Stomach (tissue), 4 donors: ENCODE data around the gene CFTR.

Experiments used
- EP300 ChIP-seq: sonication (generic); formaldehyde crosslinking; IDR thresholded peaks from one replicate; pipeline ENCODE4 v1.6.1; 2017; ENCODE audit warnings: antibody characterized with exemption
- POLR2A ChIP-seq, 4 donors: fragments of 450-650 bp; IDR thresholded peaks; one replicate each; pipeline ENCODE4 v1.6.1; 2016; ENCODE audit warnings: antibody characterized with exemption in 4 of 4, control low read depth in 2 of 4, mild to moderate bottlenecking in 1 of 4, moderate library complexity in 1 of 4
- POLR2AphosphoS5 ChIP-seq, 3 donors: sonication (generic); formaldehyde crosslinking; IDR thresholded peaks; one replicate each; pipeline ENCODE4 v1.6.1; 2016; ENCODE audit warnings: antibody characterized with exemption in 3 of 3
- TF ChIP-seq, protein P1 (sequence below), 7 experiments: fragments of 450-650 bp in 4 of 7; fragments of 200-600 bp in 3 of 7; sonication (generic) in 3 of 7; IDR thresholded peaks; one replicate each; pipeline ENCODE4 v1.5.1; 2016 to 2019; ENCODE audit warnings: antibody characterized with exemption in 7 of 7, control low read depth in 2 of 7, mild to moderate bottlenecking in 1 of 7

DNA sequence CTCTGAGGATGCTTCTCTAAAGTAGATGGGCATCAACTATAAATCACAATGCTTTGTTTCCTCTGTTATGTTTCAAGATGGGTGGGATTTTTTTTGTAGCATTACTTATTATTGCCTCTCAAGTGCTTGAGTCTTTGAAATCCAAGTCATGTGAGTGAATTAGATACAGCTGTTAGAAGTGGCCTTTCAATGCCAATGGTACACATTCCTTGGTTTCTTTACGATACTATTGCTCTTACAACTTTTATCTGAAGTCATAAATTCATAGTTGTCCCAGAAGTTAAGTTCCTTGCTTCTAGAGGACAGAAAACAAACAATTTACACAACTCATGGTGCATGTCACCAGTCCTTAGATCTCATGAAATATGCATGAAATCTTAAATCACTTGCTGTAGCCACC lies 15.5 kb downstream of the CFTR start:
- TF ChIP-seq POLR2AphosphoS5 (IDR thresholded peaks at IDR 0.05) (no peak), POLR2A (IDR thresholded peaks at IDR 0.05) (no peak), EP300 (no peak)
- TF ChIP-seq, protein P1, sequence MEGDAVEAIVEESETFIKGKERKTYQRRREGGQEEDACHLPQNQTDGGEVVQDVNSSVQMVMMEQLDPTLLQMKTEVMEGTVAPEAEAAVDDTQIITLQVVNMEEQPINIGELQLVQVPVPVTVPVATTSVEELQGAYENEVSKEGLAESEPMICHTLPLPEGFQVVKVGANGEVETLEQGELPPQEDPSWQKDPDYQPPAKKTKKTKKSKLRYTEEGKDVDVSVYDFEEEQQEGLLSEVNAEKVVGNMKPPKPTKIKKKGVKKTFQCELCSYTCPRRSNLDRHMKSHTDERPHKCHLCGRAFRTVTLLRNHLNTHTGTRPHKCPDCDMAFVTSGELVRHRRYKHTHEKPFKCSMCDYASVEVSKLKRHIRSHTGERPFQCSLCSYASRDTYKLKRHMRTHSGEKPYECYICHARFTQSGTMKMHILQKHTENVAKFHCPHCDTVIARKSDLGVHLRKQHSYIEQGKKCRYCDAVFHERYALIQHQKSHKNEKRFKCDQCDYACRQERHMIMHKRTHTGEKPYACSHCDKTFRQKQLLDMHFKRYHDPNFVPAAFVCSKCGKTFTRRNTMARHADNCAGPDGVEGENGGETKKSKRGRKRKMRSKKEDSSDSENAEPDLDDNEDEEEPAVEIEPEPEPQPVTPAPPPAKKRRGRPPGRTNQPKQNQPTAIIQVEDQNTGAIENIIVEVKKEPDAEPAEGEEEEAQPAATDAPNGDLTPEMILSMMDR (IDR thresholded peaks at IDR 0.05): no peak
